GM23338 (cell line): ENCODE results near the gene POLDIP2. TPM values are rescaled to one million over a fixed set of nuclear protein-coding genes. Genes with fewer than 3 reads are reported as not detected.

Source experiments
- ATAC-seq: fragments of 200-7000 bp; cut with Tn5 transposase; 3 replicates; pipeline ENCODE4 v1.9.1; 2020
- DNase-seq: peaks from one replicate; pipeline ENCODE4 v3.0.0-alpha.2; 2015; ENCODE audit warnings: low spot score
- H2AFZ ChIP-seq: fragments of 200-600 bp; sonication (generic); 2 replicates; pipeline ENCODE4 v1.8.0; 2016; ENCODE audit warnings: antibody characterized with exemption, mild to moderate bottlenecking, moderate library complexity
- H3F3A ChIP-seq: fragments of 200-600 bp; sonication (generic); replicated peaks from 2 replicates; pipeline ENCODE4 v1.8.0; 2017; ENCODE audit warnings: antibody characterized with exemption, mixed run types, low read depth
- H3K27ac ChIP-seq: fragments of 200-600 bp; sonication (generic); 2 replicates; pipeline ENCODE4 v1.6.1; 2016; ENCODE audit warnings: low read depth
- H3K27me3 ChIP-seq: fragments of 200-600 bp; sonication (generic); 2 replicates; pipeline ENCODE4 v1.8.0; 2016; ENCODE audit warnings: mild to moderate bottlenecking, mixed run types, moderate library complexity; ENCODE audit not compliant: insufficient read depth
- H3K36me3 ChIP-seq: fragments of 200-600 bp; sonication (generic); 2 replicates; pipeline ENCODE4 v1.8.0; 2016; ENCODE audit warnings: mild to moderate bottlenecking; ENCODE audit not compliant: insufficient read depth
- H3K4me1 ChIP-seq: fragments of 200-600 bp; sonication (generic); 2 replicates; pipeline ENCODE4 v1.8.0; 2016; ENCODE audit warnings: mild to moderate bottlenecking, moderate library complexity; ENCODE audit not compliant: insufficient read depth
- H3K4me2 ChIP-seq: fragments of 200-600 bp; sonication (generic); 2 replicates; pipeline ENCODE4 v1.7.1; 2017; ENCODE audit warnings: mixed run types
- H3K4me3 ChIP-seq: fragments of 200-600 bp; sonication (generic); 2 replicates; pipeline ENCODE4 v1.6.1; 2016; ENCODE audit warnings: mixed run types
- H3K79me2 ChIP-seq: fragments of 200-600 bp; sonication (generic); replicated peaks from 2 replicates; pipeline ENCODE4 v1.8.0; 2017; ENCODE audit warnings: mild to moderate bottlenecking; ENCODE audit not compliant: insufficient read depth
- H3K9me2 ChIP-seq: fragments of 200-600 bp; sonication (generic); 2 replicates; pipeline ENCODE4 v1.8.0; 2017; ENCODE audit not compliant: insufficient read depth
- H4K20me1 ChIP-seq: fragments of 200-600 bp; sonication (generic); replicated peaks from 2 replicates; pipeline ENCODE4 v1.8.0; 2017; ENCODE audit warnings: mild to moderate bottlenecking; ENCODE audit not compliant: insufficient read depth
- H3K27ac Mint-ChIP-seq: 2 replicates; pipeline ENCODE4 v1.8.0; 2020; ENCODE audit warnings: inconsistent platforms, mild to moderate bottlenecking, moderate library complexity, mixed read lengths
- H3K27me3 Mint-ChIP-seq: 3 replicates; pipeline ENCODE4 v1.8.0; 2022; ENCODE audit warnings: low read depth, mild to moderate bottlenecking, moderate library complexity, mixed read lengths, inconsistent platforms; ENCODE audit not compliant: insufficient read depth, poor library complexity
- H3K36me3 Mint-ChIP-seq: 3 replicates; pipeline ENCODE4 v1.8.0; 2021; ENCODE audit warnings: low read depth, mild to moderate bottlenecking, inconsistent platforms, moderate library complexity, mixed read lengths
- H3K4me1 Mint-ChIP-seq: 3 replicates; pipeline ENCODE4 v1.8.0; 2020; ENCODE audit warnings: mild to moderate bottlenecking, inconsistent platforms, mixed read lengths
- H3K4me3 Mint-ChIP-seq: 3 replicates; pipeline ENCODE4 v1.8.0; 2021; ENCODE audit warnings: moderate library complexity, mild to moderate bottlenecking, inconsistent platforms, mixed read lengths
- H3K9me3 Mint-ChIP-seq: 3 replicates; pipeline ENCODE4 v1.8.0; 2020; ENCODE audit warnings: moderate library complexity, mild to moderate bottlenecking, inconsistent platforms, mixed read lengths
- EZH2 ChIP-seq: fragments of 200-600 bp; sonication (generic); IDR thresholded peaks from one replicate; pipeline ENCODE4 v1.8.0; 2017; ENCODE audit warnings: antibody characterized with exemption, mild to moderate bottlenecking, low read depth; ENCODE audit not compliant: unreplicated experiment
- EZH2phosphoT487 ChIP-seq: fragments of 200-600 bp; sonication (generic); IDR thresholded peaks from one replicate; pipeline ENCODE4 v1.8.1; 2018; ENCODE audit warnings: antibody characterized with exemption; ENCODE audit not compliant: unreplicated experiment
- POLR2AphosphoS5 ChIP-seq: IDR thresholded peaks from 2 replicates; pipeline ENCODE4 v1.6.1; 2016; ENCODE audit warnings: antibody characterized with exemption, low read depth
- polyA plus RNA-seq: library from polyadenylated mRNA; unstranded; fragments of >200 nt; fragmentation: Nextera tagmentation; extraction: Ambion mirVana; gene quantifications from 2 replicates; pipeline ENCODE4 v1.2.1, GENCODE V29; 2016
- total RNA-seq: library from RNA; depleted of rRNA; stranded (reverse); fragments of >200 nt; shearing (Covaris generic); gene quantifications from 2 replicates; pipeline ENCODE4 v1.2.3, GENCODE V29; 2014
- TF ChIP-seq, protein P1 (sequence below), 2 experiments: fragments of 200-600 bp in 1 of 2; sonication (generic) in 1 of 2; conservative IDR thresholded peaks; 2 replicates each; pipeline versions ENCODE4 v1.5.1 to v1.6.1; 2016 to 2017; ENCODE audit warnings: antibody characterized with exemption in 2 of 2, low read depth in 2 of 2, mild to moderate bottlenecking in 2 of 2, moderate library complexity in 1 of 2
- TF ChIP-seq, protein P2 (sequence below): IDR thresholded peaks from one replicate; pipeline ENCODE4 v1.6.1; 2018; ENCODE audit warnings: antibody characterized with exemption; ENCODE audit not compliant: unreplicated experiment

The POLDIP2 gene
- total and polyA plus RNA-seq, 2 experiments from 2014 or later = 45.7 to 77.1 TPM

DNA sequence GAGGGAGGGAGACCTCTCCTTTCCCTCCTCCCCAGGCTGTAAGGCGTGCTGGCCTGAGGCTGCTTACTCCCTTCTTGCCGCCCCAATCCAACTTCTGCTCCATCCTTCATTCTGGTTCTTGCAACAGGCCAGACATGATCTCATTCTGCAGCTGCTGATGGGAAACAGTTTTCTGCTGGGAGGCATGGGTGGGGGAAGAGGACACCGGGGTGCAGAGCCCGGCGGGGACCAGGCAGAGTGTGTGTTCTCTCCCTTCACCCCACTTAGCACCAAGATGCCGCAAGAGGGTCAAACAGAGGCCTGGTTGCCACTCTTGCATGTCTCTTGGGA, 15.6 kb upstream of the POLDIP2 start (continued):
- TF ChIP-seq, protein P1, sequence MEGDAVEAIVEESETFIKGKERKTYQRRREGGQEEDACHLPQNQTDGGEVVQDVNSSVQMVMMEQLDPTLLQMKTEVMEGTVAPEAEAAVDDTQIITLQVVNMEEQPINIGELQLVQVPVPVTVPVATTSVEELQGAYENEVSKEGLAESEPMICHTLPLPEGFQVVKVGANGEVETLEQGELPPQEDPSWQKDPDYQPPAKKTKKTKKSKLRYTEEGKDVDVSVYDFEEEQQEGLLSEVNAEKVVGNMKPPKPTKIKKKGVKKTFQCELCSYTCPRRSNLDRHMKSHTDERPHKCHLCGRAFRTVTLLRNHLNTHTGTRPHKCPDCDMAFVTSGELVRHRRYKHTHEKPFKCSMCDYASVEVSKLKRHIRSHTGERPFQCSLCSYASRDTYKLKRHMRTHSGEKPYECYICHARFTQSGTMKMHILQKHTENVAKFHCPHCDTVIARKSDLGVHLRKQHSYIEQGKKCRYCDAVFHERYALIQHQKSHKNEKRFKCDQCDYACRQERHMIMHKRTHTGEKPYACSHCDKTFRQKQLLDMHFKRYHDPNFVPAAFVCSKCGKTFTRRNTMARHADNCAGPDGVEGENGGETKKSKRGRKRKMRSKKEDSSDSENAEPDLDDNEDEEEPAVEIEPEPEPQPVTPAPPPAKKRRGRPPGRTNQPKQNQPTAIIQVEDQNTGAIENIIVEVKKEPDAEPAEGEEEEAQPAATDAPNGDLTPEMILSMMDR (conservative IDR thresholded peaks at IDR 0.05; ENCODE audit: low read depth in 2 of 2) = no peak
- TF ChIP-seq EZH2 (no peak), POLR2AphosphoS5 (no peak)

DNA sequence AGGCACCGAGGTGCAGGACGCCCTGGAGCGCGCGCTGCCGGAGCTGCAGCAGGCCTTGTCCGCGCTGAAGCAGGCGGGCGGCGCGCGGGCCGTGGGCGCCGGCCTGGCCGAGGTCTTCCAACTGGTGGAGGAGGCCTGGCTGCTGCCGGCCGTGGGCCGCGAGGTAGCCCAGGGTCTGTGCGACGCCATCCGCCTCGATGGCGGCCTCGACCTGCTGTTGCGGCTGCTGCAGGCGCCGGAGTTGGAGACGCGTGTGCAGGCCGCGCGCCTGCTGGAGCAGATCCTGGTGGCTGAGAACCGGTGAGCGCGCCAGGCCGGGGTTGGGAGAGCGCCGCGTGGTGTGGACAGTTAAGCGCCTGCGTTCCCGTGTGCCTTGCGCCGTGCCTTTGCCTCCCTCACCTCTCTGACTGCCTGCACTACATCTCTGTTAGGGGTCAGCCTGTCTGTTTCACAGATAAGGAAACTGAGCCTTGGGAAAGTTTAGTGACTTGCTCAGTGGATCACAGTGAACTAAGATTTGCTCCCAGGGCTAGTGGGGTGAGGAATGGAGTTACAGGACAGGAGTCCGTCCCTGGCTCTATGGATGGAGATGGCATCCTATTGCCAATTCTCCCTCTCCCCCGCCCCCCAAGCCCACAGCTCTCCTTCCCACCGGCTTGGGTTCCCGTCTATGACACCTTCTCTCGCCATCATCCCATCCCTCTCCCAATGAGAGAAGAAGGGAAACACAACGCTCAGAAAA, 15.0 kb upstream of the POLDIP2 start:
- TF ChIP-seq, protein P2, sequence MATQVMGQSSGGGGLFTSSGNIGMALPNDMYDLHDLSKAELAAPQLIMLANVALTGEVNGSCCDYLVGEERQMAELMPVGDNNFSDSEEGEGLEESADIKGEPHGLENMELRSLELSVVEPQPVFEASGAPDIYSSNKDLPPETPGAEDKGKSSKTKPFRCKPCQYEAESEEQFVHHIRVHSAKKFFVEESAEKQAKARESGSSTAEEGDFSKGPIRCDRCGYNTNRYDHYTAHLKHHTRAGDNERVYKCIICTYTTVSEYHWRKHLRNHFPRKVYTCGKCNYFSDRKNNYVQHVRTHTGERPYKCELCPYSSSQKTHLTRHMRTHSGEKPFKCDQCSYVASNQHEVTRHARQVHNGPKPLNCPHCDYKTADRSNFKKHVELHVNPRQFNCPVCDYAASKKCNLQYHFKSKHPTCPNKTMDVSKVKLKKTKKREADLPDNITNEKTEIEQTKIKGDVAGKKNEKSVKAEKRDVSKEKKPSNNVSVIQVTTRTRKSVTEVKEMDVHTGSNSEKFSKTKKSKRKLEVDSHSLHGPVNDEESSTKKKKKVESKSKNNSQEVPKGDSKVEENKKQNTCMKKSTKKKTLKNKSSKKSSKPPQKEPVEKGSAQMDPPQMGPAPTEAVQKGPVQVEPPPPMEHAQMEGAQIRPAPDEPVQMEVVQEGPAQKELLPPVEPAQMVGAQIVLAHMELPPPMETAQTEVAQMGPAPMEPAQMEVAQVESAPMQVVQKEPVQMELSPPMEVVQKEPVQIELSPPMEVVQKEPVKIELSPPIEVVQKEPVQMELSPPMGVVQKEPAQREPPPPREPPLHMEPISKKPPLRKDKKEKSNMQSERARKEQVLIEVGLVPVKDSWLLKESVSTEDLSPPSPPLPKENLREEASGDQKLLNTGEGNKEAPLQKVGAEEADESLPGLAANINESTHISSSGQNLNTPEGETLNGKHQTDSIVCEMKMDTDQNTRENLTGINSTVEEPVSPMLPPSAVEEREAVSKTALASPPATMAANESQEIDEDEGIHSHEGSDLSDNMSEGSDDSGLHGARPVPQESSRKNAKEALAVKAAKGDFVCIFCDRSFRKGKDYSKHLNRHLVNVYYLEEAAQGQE = peak; percentile 5
- TF ChIP-seq EZH2phosphoT487 = no peak
- peak; percentile 6 for TF ChIP-seq EZH2
- Histone ChIP-seq H4K20me1 (peaks cover 17% of the 10 kb centered on the region; the same call in 1 of the 2 replicates), H3K27me3 (peaks cover 22% of the 10 kb centered on the region), H2AFZ (peak overlapping the region; percentile 97), H3K36me3 (no peaks in the 10 kb centered on the region), H3K9me2 (no peaks in the 10 kb centered on the region), H3F3A (no peaks in the 10 kb centered on the region; the same call in 1 of the 2 replicates), H3K79me2 (no peaks in the 10 kb centered on the region), H3K27ac (no peak overlapping the region), H3K4me3 (peak overlapping the region; percentile 86), H3K4me1 (peaks cover 9% of the 10 kb centered on the region; the same call in 1 of the 2 replicates), H3K4me2 (peak overlapping the region; percentile 90)
- DNase-seq (peak; percentile 54), ATAC-seq (peak; percentile 5)
- Mint-ChIP-seq H3K4me3 (peak overlapping the region; percentile 70), H3K9me3 (no peaks in the 10 kb centered on the region), H3K27ac (no peak overlapping the region), H3K27me3 (peaks cover 33% of the 10 kb centered on the region), H3K36me3 (no peaks in the 10 kb centered on the region), H3K4me1 (peaks cover 21% of the 10 kb centered on the region)
